Fibroblast of lung (primary cell): ENCODE results near the gene MPZL3. TPM values are rescaled to one million over a fixed set of nuclear protein-coding genes. Genes with fewer than 3 reads are reported as not detected.

Experiments
- DNase-seq, 2 donors: peaks; one replicate each; pipeline versions ENCODE4 v3.0.0 to v3.0.0-alpha.2; 2010; ENCODE audit warnings: low read depth in 2 of 2
- H2AFZ ChIP-seq: 2 replicates; pipeline ENCODE4 v1.5.1; 2012; ENCODE audit warnings: low read length, control low read depth, inconsistent platforms
- H3K27ac ChIP-seq: 2 replicates; pipeline ENCODE4 v1.5.1; 2011; ENCODE audit warnings: low read length, control low read depth; ENCODE audit not compliant: insufficient read depth
- H3K27me3 ChIP-seq: 2 replicates; pipeline ENCODE4 v1.5.1; 2011; ENCODE audit warnings: mild to moderate bottlenecking, low read length; ENCODE audit not compliant: control insufficient read depth, insufficient read depth
- H3K36me3 ChIP-seq: 2 replicates; pipeline ENCODE4 v1.5.1; 2011; ENCODE audit warnings: low read length; ENCODE audit not compliant: control insufficient read depth, insufficient read depth
- H3K4me1 ChIP-seq: 2 replicates; pipeline ENCODE4 v1.5.1; 2011; ENCODE audit warnings: low read length; ENCODE audit not compliant: control insufficient read depth, insufficient read depth; ENCODE audit errors: extremely low read depth
- H3K4me2 ChIP-seq: 2 replicates; pipeline ENCODE4 v1.5.1; 2011; ENCODE audit warnings: low read length, control low read depth; ENCODE audit not compliant: insufficient read depth; ENCODE audit errors: extremely low read depth
- H3K4me3 ChIP-seq, 4 experiments: fragments of 200-600 bp in 1 of 4; sonication (generic) in 1 of 4; replicated peaks in 1 of 4; 2 replicates each; pipeline ENCODE4 v1.5.1; 2011 to 2016; ENCODE audit warnings: low read length in 4 of 4, low read depth in 3 of 4, mild to moderate bottlenecking in 3 of 4, control low read depth in 2 of 4, inconsistent platforms in 1 of 4, mixed read lengths in 1 of 4; ENCODE audit not compliant: insufficient read depth in 1 of 4; ENCODE audit errors: control extremely low read depth in 1 of 4
- H3K79me2 ChIP-seq: 2 replicates; pipeline ENCODE4 v1.5.1; 2012; ENCODE audit warnings: mild to moderate bottlenecking, low read length, inconsistent platforms; ENCODE audit not compliant: control insufficient read depth, insufficient read depth
- H3K9ac ChIP-seq: 2 replicates; pipeline ENCODE4 v1.5.1; 2011; ENCODE audit warnings: mild to moderate bottlenecking, low read length, control low read depth; ENCODE audit not compliant: insufficient read depth
- H3K9me3 ChIP-seq: 2 replicates; pipeline ENCODE4 v1.5.1; 2012; ENCODE audit warnings: low read depth, low read length; ENCODE audit not compliant: control insufficient read depth, insufficient read depth
- H4K20me1 ChIP-seq: 2 replicates; pipeline ENCODE4 v1.5.1; 2011; ENCODE audit warnings: low read length; ENCODE audit not compliant: control insufficient read depth, insufficient read depth; ENCODE audit errors: extremely low read depth
- CTCF ChIP-seq, 2 donors: IDR thresholded peaks in 1 of 2; conservative IDR thresholded peaks in 1 of 2; 1 replicate in 1 of 2; 2 replicates in 1 of 2; pipeline ENCODE4 v1.5.1; 2011 to 2012; ENCODE audit warnings: low read length in 2 of 2, control low read depth in 1 of 2, inconsistent platforms in 1 of 2, low read depth in 1 of 2, mild to moderate bottlenecking in 1 of 2
- EZH2 ChIP-seq: IDR thresholded peaks from 2 replicates; pipeline ENCODE4 v1.5.1; 2012; ENCODE audit warnings: low read length, control low read depth, mild to moderate bottlenecking; ENCODE audit errors: missing control alignments
- polyA plus RNA-seq, 2 donors: library from polyadenylated mRNA; depleted of rRNA in 1 of 2; stranded (reverse) in 1 of 2; unstranded in 1 of 2; fragments of >200 nt; gene quantifications; 2 replicates each; pipeline ENCODE4 v1.2.1, GENCODE V29; 2011 to 2012; ENCODE audit warnings: missing spikeins in 1 of 2
- total RNA-seq: library from RNA; depleted of rRNA; stranded (reverse); fragments of >200 nt; gene quantifications from 2 replicates; pipeline ENCODE4 v1.2.1, GENCODE V29; 2014

MPZL3 gene
- total and polyA plus RNA-seq, 2 donors (not counting 1 experiment from before 2014, with no cell fraction given), result 0.33 to 0.44 TPM

GRCh38 chr11:118277312-118277711, 25.1 kb upstream of the MPZL3 start:
- no peak overlapping the region for H3K9ac ChIP-seq
- H3K4me3 ChIP-seq, result no peak overlapping the region
- no peak overlapping the region for H3K27ac ChIP-seq
- TF ChIP-seq CTCF (conservative IDR thresholded peaks at IDR 0.05 in 1 of 2, IDR thresholded peaks at IDR 0.05 in 1 of 2; ENCODE audit: low read depth in 1 of 2, low read length in 2 of 2), result no peak
- no peak for TF ChIP-seq EZH2
- peak in 1 of 2 donors; percentile 50 for DNase-seq
- H3K9me3 ChIP-seq, result no peaks in the 10 kb centered on the region
- no peaks in the 10 kb centered on the region for H3K36me3 ChIP-seq
- no peak overlapping the region for H3K4me2 ChIP-seq
- no peaks in the 10 kb centered on the region for H3K27me3 ChIP-seq
- H4K20me1 ChIP-seq, result no peaks in the 10 kb centered on the region
- no peaks in the 10 kb centered on the region for H3K79me2 ChIP-seq
- H3K4me1 ChIP-seq, result no peaks in the 10 kb centered on the region
- no peak overlapping the region for H2AFZ ChIP-seq

- H3K4me3 ChIP-seq, result no peak overlapping the region
- H3K79me2 ChIP-seq, result no peaks in the 10 kb centered on the region
- H3K9ac ChIP-seq, result no peak overlapping the region
- no peak for DNase-seq
- no peaks in the 10 kb centered on the region for H3K27me3 ChIP-seq
- no peaks in the 10 kb centered on the region for H4K20me1 ChIP-seq
- TF ChIP-seq CTCF (conservative IDR thresholded peaks at IDR 0.05 in 1 of 2, IDR thresholded peaks at IDR 0.05 in 1 of 2; ENCODE audit: low read depth in 1 of 2, low read length in 2 of 2) (no peak), EZH2 (no peak)
- H3K9me3 ChIP-seq, result no peaks in the 10 kb centered on the region
- H3K36me3 ChIP-seq, result no peaks in the 10 kb centered on the region
- H3K27ac ChIP-seq, result no peak overlapping the region
- H2AFZ ChIP-seq, result no peak overlapping the region
- H3K4me2 ChIP-seq, result no peak overlapping the region
- no peaks in the 10 kb centered on the region for H3K4me1 ChIP-seq
Observed at GRCh38 chr11:118276422-118276821, 24.3 kb upstream of the MPZL3 start.

- peak in 1 of 2 donors; percentile 58 for DNase-seq
- Histone ChIP-seq H3K36me3 (no peaks in the 10 kb centered on the region), H3K79me2 (no peaks in the 10 kb centered on the region), H3K4me1 (no peaks in the 10 kb centered on the region), H3K27ac (no peak overlapping the region), H3K9me3 (no peaks in the 10 kb centered on the region), H2AFZ (no peak overlapping the region), H4K20me1 (no peaks in the 10 kb centered on the region), H3K9ac (no peak overlapping the region), H3K27me3 (no peaks in the 10 kb centered on the region), H3K4me2 (no peak overlapping the region), H3K4me3 (no peak overlapping the region)
- no peak for TF ChIP-seq EZH2
- TF ChIP-seq CTCF (conservative IDR thresholded peaks at IDR 0.05 in 1 of 2, IDR thresholded peaks at IDR 0.05 in 1 of 2; ENCODE audit: low read depth in 1 of 2, low read length in 2 of 2), result no peak
Observed at GRCh38 chr11:118275176-118275575, 23.0 kb upstream of the MPZL3 start.
